Cardiac fibroblast (primary cell): ENCODE data around the gene ART4.

ENCODE experiments used
- DNase-seq, 2 donors: peaks; one replicate each; pipeline versions ENCODE4 v3.0.0 to v3.0.0-alpha.2; 2010; ENCODE audit warnings: low read depth in 2 of 2
- H3K4me3 ChIP-seq, 2 donors: replicated peaks in 1 of 2; 1 replicate in 1 of 2; 2 replicates in 1 of 2; pipeline ENCODE4 v1.5.1; 2011; ENCODE audit warnings: low read depth in 2 of 2, low read length in 2 of 2, mild to moderate bottlenecking in 2 of 2, moderate library complexity in 1 of 2
- TF ChIP-seq, protein P1 (sequence below): IDR thresholded peaks from one replicate; pipeline ENCODE4 v1.5.1; 2011; ENCODE audit warnings: low read depth, mild to moderate bottlenecking, low read length, inconsistent platforms

Gene ART4

DNA sequence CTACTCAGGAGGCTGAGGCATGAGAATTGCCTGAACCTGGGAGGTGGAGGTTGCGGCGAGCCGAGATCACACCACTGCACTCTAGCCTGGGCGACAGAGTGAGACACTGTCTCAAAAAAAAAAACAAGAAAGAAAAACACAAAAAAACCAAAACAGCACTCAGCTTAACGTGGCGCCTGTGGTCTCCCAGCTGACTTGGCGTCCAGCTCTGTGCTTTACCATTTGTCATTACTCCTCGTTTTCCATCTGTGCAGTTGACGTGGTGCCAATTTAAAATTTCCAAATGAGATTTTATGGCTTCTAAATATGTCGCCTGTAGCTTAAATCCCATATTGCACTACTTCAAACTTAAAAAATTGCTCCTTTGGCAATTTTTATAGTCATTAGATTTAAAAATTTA is 40.4 kb upstream of the ART4 start:
- no peak for DNase-seq
- TF ChIP-seq, protein P1, sequence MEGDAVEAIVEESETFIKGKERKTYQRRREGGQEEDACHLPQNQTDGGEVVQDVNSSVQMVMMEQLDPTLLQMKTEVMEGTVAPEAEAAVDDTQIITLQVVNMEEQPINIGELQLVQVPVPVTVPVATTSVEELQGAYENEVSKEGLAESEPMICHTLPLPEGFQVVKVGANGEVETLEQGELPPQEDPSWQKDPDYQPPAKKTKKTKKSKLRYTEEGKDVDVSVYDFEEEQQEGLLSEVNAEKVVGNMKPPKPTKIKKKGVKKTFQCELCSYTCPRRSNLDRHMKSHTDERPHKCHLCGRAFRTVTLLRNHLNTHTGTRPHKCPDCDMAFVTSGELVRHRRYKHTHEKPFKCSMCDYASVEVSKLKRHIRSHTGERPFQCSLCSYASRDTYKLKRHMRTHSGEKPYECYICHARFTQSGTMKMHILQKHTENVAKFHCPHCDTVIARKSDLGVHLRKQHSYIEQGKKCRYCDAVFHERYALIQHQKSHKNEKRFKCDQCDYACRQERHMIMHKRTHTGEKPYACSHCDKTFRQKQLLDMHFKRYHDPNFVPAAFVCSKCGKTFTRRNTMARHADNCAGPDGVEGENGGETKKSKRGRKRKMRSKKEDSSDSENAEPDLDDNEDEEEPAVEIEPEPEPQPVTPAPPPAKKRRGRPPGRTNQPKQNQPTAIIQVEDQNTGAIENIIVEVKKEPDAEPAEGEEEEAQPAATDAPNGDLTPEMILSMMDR, result no peak
- peak overlapping the region in 1 of 2 donors; percentile 59 for H3K4me3 ChIP-seq

DNA sequence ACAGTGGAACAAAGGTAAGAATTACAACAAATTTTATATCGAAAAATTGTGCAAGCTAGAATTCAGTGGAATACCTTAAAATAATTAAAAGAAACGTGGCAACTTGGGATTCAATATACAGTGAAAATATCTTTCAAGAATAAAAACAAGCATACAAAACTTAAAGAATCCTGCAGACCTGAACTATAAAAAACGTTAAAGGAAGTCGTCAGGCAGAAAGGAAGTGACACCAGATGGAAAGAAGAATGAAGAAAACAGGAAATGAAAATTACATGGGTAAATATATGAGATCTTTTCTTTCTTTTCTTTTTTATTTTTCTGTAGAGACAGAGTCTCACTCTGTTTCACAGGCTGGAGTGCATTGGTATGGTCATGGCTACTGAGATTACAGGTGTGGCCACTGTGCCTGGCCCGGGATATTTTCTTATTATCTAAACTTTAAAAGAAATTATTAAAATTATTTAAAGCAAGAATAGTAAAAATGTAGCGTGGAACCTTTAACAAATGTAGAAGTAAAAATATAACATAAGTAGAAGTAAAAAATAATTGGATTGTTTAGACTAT is 37.6 kb upstream of the ART4 start:
- DNase-seq, result peak in 1 of 2 donors; percentile 29

DNA sequence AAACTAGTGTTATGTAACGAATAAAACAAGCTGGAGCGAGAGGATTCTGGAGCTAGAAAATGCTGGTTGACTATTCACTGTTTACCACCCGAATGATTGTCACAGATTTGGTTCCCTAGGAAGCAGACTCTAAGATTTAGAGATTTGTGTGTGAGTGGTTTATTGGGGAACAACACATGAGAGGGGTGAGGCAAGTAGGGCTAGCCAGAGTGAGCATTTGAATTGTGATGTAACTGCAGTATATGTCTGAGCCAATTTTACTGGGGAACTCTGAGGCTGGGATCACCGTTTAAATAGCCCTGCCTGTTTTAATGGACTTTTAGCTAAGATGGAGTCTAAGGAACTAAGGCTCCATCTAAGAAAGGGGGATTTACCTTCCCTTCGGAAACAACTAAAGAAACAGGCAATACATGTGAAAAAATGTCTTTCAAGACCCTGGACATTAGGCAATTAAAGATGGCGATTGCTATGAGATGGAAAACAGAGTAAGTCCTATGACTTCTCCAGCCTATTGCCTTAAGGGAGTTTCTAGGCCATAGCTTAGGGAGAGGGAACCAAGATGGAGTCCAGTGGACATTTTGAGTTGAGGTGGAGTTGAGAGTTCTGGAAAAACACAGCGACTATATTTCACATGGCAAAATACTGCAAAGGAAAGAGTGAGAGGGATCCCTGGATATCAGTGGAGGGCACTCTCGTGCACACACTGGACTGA is 36.1 kb upstream of the ART4 start:
- TF ChIP-seq, protein P1, result no peak
- H3K4me3 ChIP-seq, result no peak overlapping the region
- DNase-seq, result peak in 1 of 2 donors; percentile 67

More for the DNA sequence above, 37.6 kb upstream of the ART4 start:
- TF ChIP-seq, protein P1, result no peak
- no peak overlapping the region for H3K4me3 ChIP-seq

DNA sequence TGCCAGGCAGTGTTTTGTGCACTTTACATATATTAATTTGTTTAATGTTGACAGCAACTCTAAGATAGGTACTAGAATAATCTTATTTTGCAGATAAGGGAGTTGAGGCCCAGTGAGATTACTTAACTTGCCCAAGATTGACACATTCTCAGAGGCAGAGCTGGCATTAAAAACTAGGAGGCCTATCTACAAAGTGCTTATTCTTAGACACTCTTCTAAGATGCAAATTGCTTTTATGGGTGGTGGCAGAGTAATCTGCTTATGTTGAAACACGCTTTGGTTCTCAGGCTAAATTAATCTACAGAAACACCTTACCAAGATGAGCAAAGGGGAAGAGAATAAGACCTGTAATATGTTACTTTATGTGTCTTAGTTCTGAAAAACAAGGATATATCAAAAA is 35.2 kb upstream of the ART4 start:
- DNase-seq, result peak in 1 of 2 donors; percentile 39
- TF ChIP-seq, protein P1, result no peak
- H3K4me3 ChIP-seq, result no peak overlapping the region

DNA sequence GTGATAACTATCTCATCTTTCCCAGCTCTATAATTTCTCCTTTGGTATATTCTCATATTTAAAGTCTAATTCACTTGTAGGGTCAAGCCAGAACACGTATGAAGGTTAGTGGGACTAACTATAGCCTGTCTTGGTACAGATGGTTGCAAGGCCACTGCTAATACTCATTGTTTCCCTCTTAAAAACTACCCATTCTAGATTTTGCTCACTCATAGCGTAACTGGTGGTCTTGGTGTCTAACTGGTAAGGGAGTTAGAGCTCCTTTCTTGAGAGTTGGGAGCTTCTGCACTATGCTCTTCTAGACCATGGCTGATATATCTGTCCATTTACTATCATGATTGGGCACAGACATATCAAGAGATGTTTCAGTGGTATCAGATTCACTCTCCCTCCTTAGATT is 33.5 kb upstream of the ART4 start:
- TF ChIP-seq, protein P1, result no peak
- no peak for DNase-seq
- H3K4me3 ChIP-seq, result no peak overlapping the region

DNA sequence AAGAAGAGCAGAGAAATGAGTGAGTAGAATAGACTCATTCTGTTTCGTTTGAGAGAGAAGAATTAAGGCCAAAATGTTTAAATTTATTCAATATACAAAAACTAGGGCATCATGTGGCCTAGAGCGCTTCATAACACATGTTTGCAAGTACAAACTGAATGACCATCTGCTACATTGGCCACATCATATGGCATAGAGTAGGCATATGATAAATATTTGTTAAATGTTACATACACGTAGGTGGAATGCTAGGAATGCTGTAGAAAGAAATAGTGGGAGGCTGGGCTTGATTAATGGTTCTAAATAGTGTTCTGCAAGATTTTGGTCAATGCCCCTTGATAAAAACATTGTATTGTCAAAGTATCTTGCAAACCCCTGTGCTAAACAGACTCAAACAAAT is 31.6 kb upstream of the ART4 start:
- DNase-seq, result peak in 1 of 2 donors; percentile 47
- no peak overlapping the region for H3K4me3 ChIP-seq
- TF ChIP-seq, protein P1, result no peak
